B cell (primary cell): ENCODE measurements around the gene TSPAN10.

Experiments used
- EZH2 ChIP-seq: IDR thresholded peaks from 2 replicates; pipeline ENCODE4 v1.6.1; 2012; ENCODE audit warnings: borderline replicate concordance, low read depth, mild to moderate bottlenecking, moderate library complexity, low read length; ENCODE audit not compliant: insufficient read depth, poor library complexity, severe bottlenecking
- TF ChIP-seq, protein P1 (sequence below): fragments of 200-600 bp; IDR thresholded peaks from one replicate; pipeline ENCODE4 v1.8.0; 2022; ENCODE audit warnings: antibody characterized with exemption, mild to moderate bottlenecking

DNA sequence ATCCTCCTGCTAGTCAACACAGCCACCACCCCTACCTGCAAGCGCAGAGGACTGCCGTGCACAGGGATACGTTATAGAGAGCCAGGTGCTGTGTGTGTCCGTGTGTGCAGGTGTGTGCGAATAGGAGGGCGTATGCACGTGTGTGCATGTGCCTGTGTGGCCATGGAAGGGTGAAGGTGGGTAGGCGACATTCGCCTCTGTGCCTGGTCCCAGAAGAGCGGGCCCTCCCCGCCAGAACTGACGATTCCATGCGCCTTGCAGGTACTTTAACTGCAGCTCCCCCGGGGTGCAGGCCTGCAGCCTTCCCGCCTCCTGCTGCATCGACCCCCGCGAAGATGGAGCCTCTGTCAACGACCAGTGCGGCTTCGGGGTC is 10.6 kb downstream of the TSPAN10 start:
- TF ChIP-seq, protein P1, sequence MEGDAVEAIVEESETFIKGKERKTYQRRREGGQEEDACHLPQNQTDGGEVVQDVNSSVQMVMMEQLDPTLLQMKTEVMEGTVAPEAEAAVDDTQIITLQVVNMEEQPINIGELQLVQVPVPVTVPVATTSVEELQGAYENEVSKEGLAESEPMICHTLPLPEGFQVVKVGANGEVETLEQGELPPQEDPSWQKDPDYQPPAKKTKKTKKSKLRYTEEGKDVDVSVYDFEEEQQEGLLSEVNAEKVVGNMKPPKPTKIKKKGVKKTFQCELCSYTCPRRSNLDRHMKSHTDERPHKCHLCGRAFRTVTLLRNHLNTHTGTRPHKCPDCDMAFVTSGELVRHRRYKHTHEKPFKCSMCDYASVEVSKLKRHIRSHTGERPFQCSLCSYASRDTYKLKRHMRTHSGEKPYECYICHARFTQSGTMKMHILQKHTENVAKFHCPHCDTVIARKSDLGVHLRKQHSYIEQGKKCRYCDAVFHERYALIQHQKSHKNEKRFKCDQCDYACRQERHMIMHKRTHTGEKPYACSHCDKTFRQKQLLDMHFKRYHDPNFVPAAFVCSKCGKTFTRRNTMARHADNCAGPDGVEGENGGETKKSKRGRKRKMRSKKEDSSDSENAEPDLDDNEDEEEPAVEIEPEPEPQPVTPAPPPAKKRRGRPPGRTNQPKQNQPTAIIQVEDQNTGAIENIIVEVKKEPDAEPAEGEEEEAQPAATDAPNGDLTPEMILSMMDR, result no peak
- TF ChIP-seq EZH2, result no peak
